Panc1 (cell line): ENCODE results near the gene CRY2. TPM values are rescaled to one million over a fixed set of nuclear protein-coding genes. Genes with fewer than 3 reads are reported as not detected.

Experiments
- ATAC-seq: fragments of 200-7000 bp; cut with Tn5 transposase; 2 replicates; pipeline ENCODE4 v1.9.1; 2020; ENCODE audit warnings: mild to moderate bottlenecking, moderate library complexity
- BruUV-seq: library from RNA; stranded (reverse); fragments of 400-500 nt; replicated peaks from 2 replicates; lab custom pipeline; 2021; lab: Mats Ljungman, UMichigan
- CTCF ChIA-PET: fragments of 300-600 bp; sonication (Branson Sonifier 250); formaldehyde crosslinking; loops from one replicate; lab custom pipeline; 2022; ENCODE audit warnings: antibody characterized with exemption; lab: Charles Lee
- POLR2A ChIA-PET: fragments of 300-600 bp; sonication (Branson Sonifier 250); formaldehyde crosslinking; loops from one replicate; lab custom pipeline; 2022; ENCODE audit warnings: antibody characterized with exemption; lab: Charles Lee
- DNase-seq: peaks from one replicate; pipeline ENCODE4 v3.0.0-alpha.2; 2010; ENCODE audit warnings: low read depth, low spot score
- H3K27ac ChIP-seq: 2 replicates; pipeline ENCODE4 v1.5.1; 2011; ENCODE audit warnings: mild to moderate bottlenecking, low read length, inconsistent platforms
- H3K27me3 ChIP-seq: fragments of 200-500 bp; sonication (Bioruptor generic); 2 replicates; pipeline ENCODE4 v1.6.0; 2014; ENCODE audit warnings: low read length, inconsistent platforms; ENCODE audit not compliant: control insufficient read depth, insufficient read depth
- H3K36me3 ChIP-seq: fragments of 200-500 bp; sonication (Bioruptor generic); 2 replicates; pipeline ENCODE4 v1.5.1; 2014; ENCODE audit warnings: inconsistent platforms, mild to moderate bottlenecking, low read length, moderate library complexity; ENCODE audit not compliant: control insufficient read depth, insufficient read depth
- H3K4me1 ChIP-seq: 2 replicates; pipeline ENCODE4 v1.5.1; 2011; ENCODE audit warnings: inconsistent platforms, mild to moderate bottlenecking, low read length, moderate library complexity; ENCODE audit not compliant: control insufficient read depth, insufficient read depth
- H3K4me3 ChIP-seq, 2 experiments: 2 replicates each; pipeline ENCODE4 v1.5.1; 2011 to 2012; ENCODE audit warnings: low read depth in 2 of 2, low read length in 2 of 2, mild to moderate bottlenecking in 2 of 2, inconsistent platforms in 1 of 2, moderate library complexity in 1 of 2
- H3K9me3 ChIP-seq: fragments of 200-500 bp; sonication (Bioruptor generic); 2 replicates; pipeline ENCODE4 v1.5.1; 2014; ENCODE audit warnings: low read depth, mild to moderate bottlenecking, inconsistent platforms, low read length, moderate library complexity; ENCODE audit not compliant: control insufficient read depth, insufficient read depth
- CTCF ChIP-seq: fragments of 450-650 bp; IDR thresholded peaks from 2 replicates; pipeline ENCODE4 v1.5.1; 2017; ENCODE audit warnings: mild to moderate bottlenecking
- POLR2AphosphoS5 ChIP-seq: IDR thresholded peaks from 2 replicates; pipeline ENCODE4 v1.6.1; 2012; ENCODE audit warnings: mild to moderate bottlenecking, low read depth, low read length, moderate library complexity
- REST ChIP-seq, 2 experiments: IDR thresholded peaks; 2 replicates each; pipeline ENCODE4 v1.6.1; 2011 to 2012; ENCODE audit warnings: low read depth in 2 of 2, control low read depth in 1 of 2, low read length in 1 of 2, mild to moderate bottlenecking in 1 of 2, moderate library complexity in 1 of 2; ENCODE audit not compliant: insufficient read depth in 1 of 2
- SIN3A ChIP-seq: IDR thresholded peaks from 2 replicates; pipeline ENCODE4 v1.6.1; 2012; ENCODE audit warnings: low read depth, mild to moderate bottlenecking, low read length, moderate library complexity, borderline replicate concordance; ENCODE audit not compliant: insufficient read depth
- TCF7L2 ChIP-seq: IDR thresholded peaks from 2 replicates; pipeline ENCODE4 v1.6.1; 2011; ENCODE audit warnings: mild to moderate bottlenecking, low read depth, low read length, inconsistent platforms
- in situ Hi-C: cut with HindIII; loops from 2 replicates; pipeline ENCODE4 v1.10.0; 2016; ENCODE audit warnings: low sequenced_read_pairs, low pct_unique_long_range_greater_than_20kb
- intact Hi-C: fragments of 100-400 bp; cut with micrococcal nuclease; formaldehyde crosslinking; loops from one replicate; pipeline ENCODE4 v1.10.0; 2022; ENCODE audit not compliant: unreplicated experiment
- total RNA-seq: library from RNA; stranded (reverse); gene quantifications from one replicate; pipeline ENCODE4 v1.2.1, GENCODE V29; 2021; ENCODE audit not compliant: unreplicated experiment

CRY2 gene
- total RNA-seq, 1 experiment from 2014 or later = 14.6 TPM

GRCh38 chr11:45897556-45897955 is 50.3 kb downstream of the CRY2 start:
- POLR2A ChIA-PET = no interaction called here
- BruUV-seq = no TSS peak
- no peak for ATAC-seq

GRCh38 chr11:45899086-45899447 is 51.8 kb downstream of the CRY2 start:
- CTCF ChIA-PET = no interaction called here

More at GRCh38 chr11:45897556-45897955, 50.3 kb downstream of the CRY2 start:
- H3K27ac ChIP-seq = no peak overlapping the region
- no peak overlapping the region for H3K4me3 ChIP-seq
- no peaks in the 10 kb centered on the region for H3K36me3 ChIP-seq
- intact Hi-C loops (no loop called here), in situ Hi-C loops (no loop called here)
- no peak for DNase-seq
- CTCF ChIA-PET = no interaction called here
- no peaks in the 10 kb centered on the region for H3K27me3 ChIP-seq
- H3K9me3 ChIP-seq = no peaks in the 10 kb centered on the region
- H3K4me1 ChIP-seq = peaks cover 6% of the 10 kb centered on the region; the same call in 1 of the 2 replicates
- no peak for TF ChIP-seq POLR2AphosphoS5
- no peak for TF ChIP-seq SIN3A
- no peak for TF ChIP-seq TCF7L2
- no peak for TF ChIP-seq CTCF
- no peak for TF ChIP-seq REST (IDR thresholded peaks at IDR 0.05; ENCODE audit: insufficient read depth in 1 of 2, low read depth in 2 of 2, low read length in 1 of 2)

More at GRCh38 chr11:45899086-45899447, 51.8 kb downstream of the CRY2 start:
- Histone ChIP-seq H3K36me3 (no peaks in the 10 kb centered on the region), H3K27me3 (no peaks in the 10 kb centered on the region), H3K4me1 (peaks cover 6% of the 10 kb centered on the region; the same call in 1 of the 2 replicates), H3K4me3 (peak overlapping the region; percentile 53 to 59), H3K27ac (no peak overlapping the region), H3K9me3 (no peaks in the 10 kb centered on the region)
- no TSS peak for BruUV-seq
- DNase-seq (no peak), ATAC-seq (no peak)
- intact Hi-C loops (no loop called here), in situ Hi-C loops (no loop called here)
- no peak for TF ChIP-seq REST (IDR thresholded peaks at IDR 0.05; ENCODE audit: insufficient read depth in 1 of 2, low read depth in 2 of 2, low read length in 1 of 2)
- no peak for TF ChIP-seq CTCF
- TF ChIP-seq POLR2AphosphoS5 = no peak
- no peak for TF ChIP-seq SIN3A
- no peak for TF ChIP-seq TCF7L2
- POLR2A ChIA-PET = no interaction called here
